GM18499 (cell line): Measurements from ENCODE around the gene CELF4.

Source experiments
- ATAC-seq: cut with Tn5 transposase; IDR thresholded peaks from one replicate; pipeline ENCODE4 v1.9.1; 2021; ENCODE audit warnings: moderate number of reproducible peaks; ENCODE audit not compliant: insufficient read depth, unreplicated experiment

CELF4 gene

GRCh38 chr18:37532917-37533316, 32.7 kb downstream of the CELF4 start:
- ATAC-seq = no peak

GRCh38 chr18:37529863-37530262, 35.7 kb downstream of the CELF4 start:
- ATAC-seq = peak; percentile 85

GRCh38 chr18:37529296-37529695, 36.3 kb downstream of the CELF4 start:
- no peak for ATAC-seq

GRCh38 chr18:37527395-37527794, 38.2 kb downstream of the CELF4 start:
- ATAC-seq = no peak

- no peak for ATAC-seq
Measured at GRCh38 chr18:37525262-37525585, 40.4 kb downstream of the CELF4 start.

- no peak for ATAC-seq
Measured at GRCh38 chr18:37524498-37525261, 40.9 kb downstream of the CELF4 start.

GRCh38 chr18:37524139-37524497, 41.5 kb downstream of the CELF4 start:
- no peak for ATAC-seq

- ATAC-seq = no peak
Measured at GRCh38 chr18:37521510-37522465, 43.8 kb downstream of the CELF4 start.

- no peak for ATAC-seq
Measured at GRCh38 chr18:37520508-37520907, 45.1 kb downstream of the CELF4 start.

GRCh38 chr18:37519510-37520135, 46.0 kb downstream of the CELF4 start:
- no peak for ATAC-seq

GRCh38 chr18:37516361-37516853, 49.2 kb downstream of the CELF4 start:
- no peak for ATAC-seq

- no peak for ATAC-seq
Measured at GRCh38 chr18:37514953-37515352, 50.6 kb downstream of the CELF4 start.

GRCh38 chr18:37512400-37512799, 53.2 kb downstream of the CELF4 start:
- no peak for ATAC-seq

- no peak for ATAC-seq
Measured at GRCh38 chr18:37511721-37512298, 53.8 kb downstream of the CELF4 start.

GRCh38 chr18:37509600-37509999, 56.0 kb downstream of the CELF4 start:
- ATAC-seq = no peak

- ATAC-seq = no peak
Measured at GRCh38 chr18:37508207-37508606, 57.4 kb downstream of the CELF4 start.

GRCh38 chr18:37507239-37507638, 58.4 kb downstream of the CELF4 start:
- no peak for ATAC-seq

GRCh38 chr18:37506001-37506400, 59.6 kb downstream of the CELF4 start:
- no peak for ATAC-seq

GRCh38 chr18:37505321-37505720, 60.3 kb downstream of the CELF4 start:
- ATAC-seq = no peak

GRCh38 chr18:37502601-37503000, 63.0 kb downstream of the CELF4 start:
- ATAC-seq = no peak

- ATAC-seq = no peak
Measured at GRCh38 chr18:37502036-37502435, 63.6 kb downstream of the CELF4 start.
